Measurements from ENCODE around the gene UBIAD1.
"Not testable (repeated sequence)": the region's sequence is repeated elsewhere in the genome, so short reads cannot be mapped to it uniquely, and the experiment has no call there.

Gene UBIAD1

DNA sequence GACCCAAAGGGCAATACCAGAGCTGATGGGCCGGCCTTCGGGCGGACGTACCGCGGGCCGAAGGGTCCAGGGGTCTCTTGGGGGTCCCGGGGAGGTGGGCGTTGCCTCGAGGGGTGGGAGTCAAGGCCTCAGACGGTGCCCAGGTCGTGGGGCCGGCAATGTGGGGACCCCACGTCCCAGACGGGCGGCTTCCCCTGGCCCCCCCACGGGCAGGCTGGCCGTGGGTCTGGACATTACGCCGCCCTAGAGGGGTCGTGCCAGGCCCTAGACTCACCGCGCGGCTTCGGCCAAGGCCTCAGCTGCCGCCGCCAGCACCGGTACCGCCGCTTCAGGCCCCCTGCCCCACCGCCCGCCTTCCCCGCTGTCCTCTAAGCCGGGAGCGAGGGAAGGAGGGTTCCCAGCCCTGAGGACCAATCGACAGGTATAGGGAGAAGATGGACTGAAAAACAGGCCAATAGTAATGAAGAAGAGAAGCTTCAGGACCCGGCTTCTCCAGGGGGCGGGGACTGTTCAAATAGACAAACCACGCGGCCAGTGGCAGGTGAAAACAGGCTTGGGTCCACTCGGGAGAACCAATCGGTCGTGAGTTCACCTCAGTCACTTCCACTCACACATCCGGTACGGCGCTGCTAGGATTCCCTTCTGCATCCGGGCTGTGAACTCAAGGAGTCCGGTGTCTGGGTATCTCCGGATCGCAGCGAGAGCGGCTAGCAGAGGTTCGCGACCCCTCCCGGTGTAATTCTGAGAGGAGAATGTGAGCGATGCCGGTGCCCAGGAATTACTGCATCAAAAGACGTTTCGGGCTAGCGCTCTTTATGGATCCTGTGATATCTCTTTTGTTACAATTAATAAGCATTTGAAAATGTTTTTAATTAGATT lies 10.6 kb upstream of the UBIAD1 start, which contains the start of gene MTOR:
TSS of gene MTOR (minus strand) at position 381 of the 879 bp plus-strand sequence. CDS start 3,142 bp downstream, outside the sequence.
- Histone ChIP-seq H3K9me3 (ENCODE audit: insufficient read depth, low read length) (no peaks in the 10 kb centered on the region), H3K79me2 (ENCODE audit: low read length) (peaks cover 16% of the 10 kb centered on the region), H3K4me2 (ENCODE audit: low read length) (peak within 1 kb of the TSS; percentile 84), H3K9ac (ENCODE audit: low read length) (peak within 1 kb of the TSS; percentile 93), H3K27me3 (ENCODE audit: low read depth, low read length) (no peaks in the 10 kb centered on the region), H2AFZ (ENCODE audit: low read depth, low read length) (peak within 1 kb of the TSS; percentile 60), H3K36me3 (replicated peaks; ENCODE audit: low read depth, low read length) (peaks cover 3% of the 10 kb centered on the region), H3K4me1 (ENCODE audit: low read length) (peaks cover 4% of the 10 kb centered on the region), H3K4me3 (ENCODE audit: low read length) (peak within 1 kb of the TSS; percentile 99), H3K27ac (ENCODE audit: low read length) (peak within 1 kb of the TSS; percentile 34; the same call in 1 of the 2 replicates), H4K20me1 (ENCODE audit: insufficient read depth, low read length) (no peaks in the 10 kb centered on the region)
- TF ChIP-seq EZH2phosphoT487 (IDR thresholded peaks at IDR 0.05; ENCODE audit: low read depth): no peak
- TF ChIP-seq, protein P1, sequence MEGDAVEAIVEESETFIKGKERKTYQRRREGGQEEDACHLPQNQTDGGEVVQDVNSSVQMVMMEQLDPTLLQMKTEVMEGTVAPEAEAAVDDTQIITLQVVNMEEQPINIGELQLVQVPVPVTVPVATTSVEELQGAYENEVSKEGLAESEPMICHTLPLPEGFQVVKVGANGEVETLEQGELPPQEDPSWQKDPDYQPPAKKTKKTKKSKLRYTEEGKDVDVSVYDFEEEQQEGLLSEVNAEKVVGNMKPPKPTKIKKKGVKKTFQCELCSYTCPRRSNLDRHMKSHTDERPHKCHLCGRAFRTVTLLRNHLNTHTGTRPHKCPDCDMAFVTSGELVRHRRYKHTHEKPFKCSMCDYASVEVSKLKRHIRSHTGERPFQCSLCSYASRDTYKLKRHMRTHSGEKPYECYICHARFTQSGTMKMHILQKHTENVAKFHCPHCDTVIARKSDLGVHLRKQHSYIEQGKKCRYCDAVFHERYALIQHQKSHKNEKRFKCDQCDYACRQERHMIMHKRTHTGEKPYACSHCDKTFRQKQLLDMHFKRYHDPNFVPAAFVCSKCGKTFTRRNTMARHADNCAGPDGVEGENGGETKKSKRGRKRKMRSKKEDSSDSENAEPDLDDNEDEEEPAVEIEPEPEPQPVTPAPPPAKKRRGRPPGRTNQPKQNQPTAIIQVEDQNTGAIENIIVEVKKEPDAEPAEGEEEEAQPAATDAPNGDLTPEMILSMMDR (IDR thresholded peaks at IDR 0.05; ENCODE audit: low read depth, low read length): peak; percentile 12; the same call in 1 of the 2 replicates

DNA sequence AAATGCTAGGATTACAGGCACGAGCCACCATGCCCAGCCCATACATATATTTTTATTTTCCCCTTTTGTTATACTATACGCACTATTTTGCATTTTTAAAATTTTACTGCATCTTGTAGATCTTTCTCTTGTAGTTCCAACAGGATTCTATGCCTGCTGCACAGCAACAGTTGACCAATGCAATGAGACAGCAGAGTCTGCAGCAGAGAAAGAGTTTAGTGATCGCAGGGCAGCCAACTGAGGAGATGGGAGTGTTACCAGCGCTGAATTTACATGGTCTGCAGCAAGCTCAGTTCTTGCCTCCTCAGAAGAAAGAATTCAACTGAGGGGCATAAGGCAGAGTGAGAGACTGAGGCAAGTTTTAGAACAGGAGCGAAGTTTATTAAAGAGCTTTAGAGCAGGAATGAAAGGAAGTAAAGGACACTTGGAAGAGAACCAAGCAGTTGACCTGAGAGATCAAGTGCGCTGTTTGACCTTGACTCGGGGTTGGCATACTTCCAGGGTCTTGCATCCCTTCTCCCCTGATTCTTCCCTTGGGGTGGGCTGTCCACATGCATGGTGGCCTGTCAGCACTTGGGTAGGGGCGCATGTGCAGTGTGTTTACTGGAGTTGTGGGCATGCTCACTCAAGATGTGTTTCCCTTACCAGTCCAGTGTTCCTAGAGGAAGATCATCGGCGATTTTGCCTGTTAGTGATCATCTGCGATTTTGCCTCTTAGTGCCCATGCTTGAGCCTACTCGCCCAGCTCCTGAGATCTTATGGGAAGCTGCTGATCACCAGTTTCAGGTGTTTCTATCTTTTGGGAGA lies 6.5 kb upstream of the UBIAD1 start:
- no peak overlapping the region for H3K9ac ChIP-seq (ENCODE audit: low read length)
- no peak overlapping the region for H3K4me2 ChIP-seq (ENCODE audit: low read length)

DNA sequence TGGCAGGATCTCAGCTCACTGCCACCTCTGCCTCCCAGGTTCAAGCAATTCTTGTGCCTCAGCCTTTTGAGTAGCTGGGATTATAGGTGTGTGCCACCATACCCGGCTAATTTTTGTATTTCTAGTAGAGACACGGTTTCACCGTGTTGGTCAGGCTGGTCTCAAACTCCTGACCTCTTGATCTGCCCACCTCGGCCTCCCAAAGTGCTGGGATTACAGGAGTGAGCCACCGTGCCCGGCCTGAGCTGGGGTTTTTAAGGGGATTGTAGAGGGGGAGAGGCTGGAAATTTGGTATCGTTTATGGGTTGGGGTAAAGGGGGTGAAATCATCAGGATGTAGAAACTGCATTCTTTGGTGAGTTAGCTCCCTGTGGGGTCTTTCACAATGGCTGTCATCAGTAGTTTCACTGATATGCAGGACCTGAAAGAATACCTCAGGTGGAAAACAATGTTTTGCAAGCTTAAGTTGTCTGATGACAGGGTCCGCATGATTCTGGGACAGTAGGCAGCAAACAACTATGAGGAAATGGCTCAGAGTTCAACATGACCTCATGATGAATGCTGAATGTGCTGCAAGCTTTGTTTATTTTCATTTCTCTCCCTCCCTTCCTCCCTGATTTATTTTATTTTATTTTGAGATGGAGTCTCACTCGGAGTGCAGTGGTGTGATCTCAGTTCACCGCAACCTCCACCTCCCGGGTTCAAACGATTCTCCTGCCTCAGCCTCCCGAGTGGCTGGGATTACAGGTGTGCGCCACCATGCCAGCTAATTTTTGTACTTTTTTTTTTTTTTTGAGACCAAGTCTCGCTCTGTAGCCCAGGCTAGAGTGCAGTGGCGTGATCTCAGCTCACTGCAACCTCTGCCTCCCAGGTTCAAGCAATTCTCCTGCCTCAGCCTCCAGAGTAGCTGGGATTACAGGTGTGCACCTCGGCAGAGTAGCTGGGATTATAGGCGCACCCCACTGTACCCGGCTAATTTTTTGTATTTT lies 5.4 kb upstream of the UBIAD1 start:
- not testable (repeated sequence) for H3K4me3 ChIP-seq (ENCODE audit: low read length); H3K27ac ChIP-seq (ENCODE audit: low read length); H3K27me3 ChIP-seq (ENCODE audit: low read depth, low read length); H3K36me3 ChIP-seq (replicated peaks; ENCODE audit: low read depth, low read length); H4K20me1 ChIP-seq (ENCODE audit: insufficient read depth, low read length); H3K4me2 ChIP-seq (ENCODE audit: low read length); H3K4me1 ChIP-seq (ENCODE audit: low read length); H3K9me3 ChIP-seq (ENCODE audit: insufficient read depth, low read length); H3K79me2 ChIP-seq (ENCODE audit: low read length); H2AFZ ChIP-seq (ENCODE audit: low read depth, low read length); H3K9ac ChIP-seq (ENCODE audit: low read length)

More for the DNA sequence above, 6.5 kb upstream of the UBIAD1 start:
- Histone ChIP-seq H2AFZ (ENCODE audit: low read depth, low read length) (no peak overlapping the region), H3K27ac (ENCODE audit: low read length) (no peak overlapping the region), H4K20me1 (ENCODE audit: insufficient read depth, low read length) (no peaks in the 10 kb centered on the region), H3K36me3 (replicated peaks; ENCODE audit: low read depth, low read length) (no peaks in the 10 kb centered on the region), H3K4me3 (ENCODE audit: low read length) (no peak overlapping the region), H3K4me1 (ENCODE audit: low read length) (peaks cover 2% of the 10 kb centered on the region), H3K27me3 (ENCODE audit: low read depth, low read length) (no peaks in the 10 kb centered on the region), H3K79me2 (ENCODE audit: low read length) (peaks cover 9% of the 10 kb centered on the region), H3K9me3 (ENCODE audit: insufficient read depth, low read length) (no peaks in the 10 kb centered on the region)
- TF ChIP-seq, protein P1 (IDR thresholded peaks at IDR 0.05; ENCODE audit: low read depth, low read length): no peak
- TF ChIP-seq EZH2phosphoT487 (IDR thresholded peaks at IDR 0.05; ENCODE audit: low read depth): no peak

DNA sequence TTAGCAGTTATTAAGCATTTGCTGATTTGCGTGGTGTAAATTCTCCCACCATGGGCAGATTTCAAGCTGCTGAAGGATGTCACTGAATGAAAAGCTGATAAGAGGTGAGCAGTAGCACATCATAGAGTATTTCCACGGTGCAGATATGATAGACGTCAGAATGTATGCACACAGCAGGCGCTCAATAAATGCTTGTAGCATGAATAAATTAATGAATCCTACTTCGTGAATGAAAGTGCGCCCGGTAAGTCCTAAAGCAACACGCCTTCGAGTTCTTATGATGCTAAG lies 510 bp upstream of the UBIAD1 start:
- H3K4me3 ChIP-seq (ENCODE audit: low read length): peak overlapping the region; percentile 82
- H3K79me2 ChIP-seq (ENCODE audit: low read length): peaks cover 37% of the 10 kb centered on the region
- no peaks in the 10 kb centered on the region for H4K20me1 ChIP-seq (ENCODE audit: insufficient read depth, low read length)
- H3K27ac ChIP-seq (ENCODE audit: low read length): no peak overlapping the region
- no peak for TF ChIP-seq EZH2phosphoT487 (IDR thresholded peaks at IDR 0.05; ENCODE audit: low read depth)
- TF ChIP-seq, protein P1 (IDR thresholded peaks at IDR 0.05; ENCODE audit: low read depth, low read length): no peak
- peak overlapping the region; percentile 77; the same call in 1 of the 2 replicates for H2AFZ ChIP-seq (ENCODE audit: low read depth, low read length)
- peak overlapping the region; percentile 16; the same call in 1 of the 2 replicates for H3K9ac ChIP-seq (ENCODE audit: low read length)
- H3K4me2 ChIP-seq (ENCODE audit: low read length): peak overlapping the region; percentile 78
- H3K4me1 ChIP-seq (ENCODE audit: low read length): peaks cover 11% of the 10 kb centered on the region; the same call in 1 of the 2 replicates
- peaks cover 5% of the 10 kb centered on the region for H3K36me3 ChIP-seq (replicated peaks; ENCODE audit: low read depth, low read length)
- no peaks in the 10 kb centered on the region for H3K9me3 ChIP-seq (ENCODE audit: insufficient read depth, low read length)
- H3K27me3 ChIP-seq (ENCODE audit: low read depth, low read length): no peaks in the 10 kb centered on the region

Data from OCI-LY3 (cell line).